ENCODE measurements around the gene NME1. TPM values are rescaled to one million over a fixed set of nuclear protein-coding genes. Genes with fewer than 3 reads are reported as not detected.
"Not testable (repeated sequence)": the region's sequence is repeated elsewhere in the genome, so short reads cannot be mapped to it uniquely, and the experiment has no call there.

NME1 gene
- total RNA-seq, 2 experiments from 2014 or later: 296 to 301 TPM

DNA sequence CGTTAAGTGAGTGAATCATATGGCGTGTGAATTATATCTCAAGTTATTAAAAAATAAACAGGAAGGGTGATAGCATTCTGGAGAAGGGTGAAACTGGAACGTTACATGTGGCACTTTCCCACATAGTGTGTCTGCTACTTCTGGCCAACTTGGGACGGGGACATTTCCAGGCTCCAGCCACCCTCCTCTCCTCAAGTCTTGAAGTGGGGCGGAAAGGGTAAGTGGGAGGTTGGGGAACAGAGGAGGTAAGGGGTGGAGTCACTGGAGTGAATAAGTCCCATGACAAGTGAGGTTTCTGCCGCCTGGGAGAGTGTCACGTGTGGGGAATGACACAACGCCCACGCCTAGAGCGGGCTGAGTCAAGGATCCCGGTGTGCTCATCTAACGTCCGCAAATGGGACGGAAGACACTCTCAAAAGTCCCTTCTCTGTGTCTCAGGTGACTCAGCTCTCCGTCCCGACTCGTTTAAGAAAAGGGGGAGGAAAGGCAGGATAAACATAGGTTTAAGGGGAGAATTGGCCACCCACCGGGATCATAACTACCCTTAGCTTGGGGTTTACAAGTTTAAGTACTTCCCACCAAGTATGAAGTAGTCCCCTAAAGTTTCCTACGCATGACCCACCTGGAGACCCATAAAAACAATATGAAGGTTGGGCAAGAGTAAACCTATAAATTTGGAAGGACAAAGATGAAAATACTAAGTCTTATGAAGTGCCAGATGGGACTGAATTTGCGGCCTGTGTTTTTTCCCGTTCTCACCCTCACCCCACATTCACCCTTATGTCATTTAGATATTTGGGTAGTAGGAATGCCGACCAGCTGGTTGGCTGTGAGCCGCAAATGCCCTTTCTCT lies 31.5 kb upstream of the NME1 start:
- CTCF ChIA-PET: interaction anchor here (1.5 to 3.2 kb wide), 4 partner anchors 9 to 339 kb away, joined by 4 to 22 read pairs (median 8); partner anchors contain the start of gene NME1
- peaks cover 38% of the 10 kb centered on the region for H3K4me1 Mint-ChIP-seq (ENCODE audit: low read depth)
- peak; percentile 40 for ATAC-seq

DNA sequence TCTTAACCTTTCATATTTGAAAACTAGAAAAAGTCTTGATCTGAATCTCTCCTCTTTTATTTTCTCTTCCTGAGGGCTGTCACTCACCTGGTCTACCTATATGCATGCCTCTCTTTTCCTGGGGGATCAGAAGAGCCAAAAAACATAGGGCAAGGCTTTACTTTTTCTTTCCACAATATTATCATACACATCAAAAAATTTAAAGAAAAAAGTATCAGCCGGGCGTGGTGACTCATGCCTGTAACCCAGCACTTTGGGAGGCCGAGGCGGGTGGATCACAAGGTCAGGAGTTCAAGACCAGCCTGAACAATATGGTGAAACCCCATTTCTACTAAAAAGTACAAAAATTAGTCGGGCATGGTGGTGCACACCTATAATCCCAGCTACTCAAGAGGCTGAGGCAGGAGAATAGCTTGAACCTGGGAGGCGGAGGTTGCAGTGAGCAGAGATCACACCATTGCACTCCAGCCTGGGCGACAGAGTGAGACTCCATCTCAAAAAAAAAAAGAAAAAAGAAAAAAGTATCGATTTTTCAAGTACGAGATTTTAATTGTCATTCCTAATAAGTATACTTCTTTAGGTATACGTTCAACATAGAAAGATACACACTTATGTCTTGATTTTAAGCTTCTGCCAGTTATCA lies 30.8 kb upstream of the NME1 start:
- ATAC-seq; H3K36me3 Mint-ChIP-seq (ENCODE audit: low read depth); CTCF ChIA-PET; H3K9me3 Mint-ChIP-seq; H3K27me3 Mint-ChIP-seq; intact Hi-C loops (cut with micrococcal nuclease): not testable (repeated sequence)
- DNase-seq: peak; percentile 34
- POLR2A ChIA-PET: interaction anchor here (0.7 to 4.3 kb wide), 3 partner anchors 30 to 92 kb away, joined by 3 to 28 read pairs (median 3); partner anchors contain the start of gene NME1
- Mint-ChIP-seq H3K4me3 (peak overlapping the region; percentile 27), H3K4me1 (ENCODE audit: low read depth) (peaks cover 30% of the 10 kb centered on the region), H3K27ac (peak overlapping the region; percentile 98)

More for the DNA sequence above, 31.5 kb upstream of the NME1 start:
- H3K36me3 Mint-ChIP-seq (ENCODE audit: low read depth): peaks cover 2% of the 10 kb centered on the region
- POLR2A ChIA-PET: interaction anchor here (0.7 to 4.3 kb wide), 5 partner anchors 9 to 91 kb away, joined by 3 to 28 read pairs (median 3); partner anchors contain the start of gene NME1
- H3K9me3 Mint-ChIP-seq: no peaks in the 10 kb centered on the region
- intact Hi-C loops (cut with micrococcal nuclease): no loop called here
- H3K27ac Mint-ChIP-seq: peak overlapping the region; percentile 98
- H3K4me3 Mint-ChIP-seq: peak overlapping the region; percentile 84
- no peaks in the 10 kb centered on the region for H3K27me3 Mint-ChIP-seq
- DNase-seq: peak; percentile 93
- TF ChIP-seq, protein P1, sequence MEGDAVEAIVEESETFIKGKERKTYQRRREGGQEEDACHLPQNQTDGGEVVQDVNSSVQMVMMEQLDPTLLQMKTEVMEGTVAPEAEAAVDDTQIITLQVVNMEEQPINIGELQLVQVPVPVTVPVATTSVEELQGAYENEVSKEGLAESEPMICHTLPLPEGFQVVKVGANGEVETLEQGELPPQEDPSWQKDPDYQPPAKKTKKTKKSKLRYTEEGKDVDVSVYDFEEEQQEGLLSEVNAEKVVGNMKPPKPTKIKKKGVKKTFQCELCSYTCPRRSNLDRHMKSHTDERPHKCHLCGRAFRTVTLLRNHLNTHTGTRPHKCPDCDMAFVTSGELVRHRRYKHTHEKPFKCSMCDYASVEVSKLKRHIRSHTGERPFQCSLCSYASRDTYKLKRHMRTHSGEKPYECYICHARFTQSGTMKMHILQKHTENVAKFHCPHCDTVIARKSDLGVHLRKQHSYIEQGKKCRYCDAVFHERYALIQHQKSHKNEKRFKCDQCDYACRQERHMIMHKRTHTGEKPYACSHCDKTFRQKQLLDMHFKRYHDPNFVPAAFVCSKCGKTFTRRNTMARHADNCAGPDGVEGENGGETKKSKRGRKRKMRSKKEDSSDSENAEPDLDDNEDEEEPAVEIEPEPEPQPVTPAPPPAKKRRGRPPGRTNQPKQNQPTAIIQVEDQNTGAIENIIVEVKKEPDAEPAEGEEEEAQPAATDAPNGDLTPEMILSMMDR (IDR thresholded peaks at IDR 0.05): no peak

DNA sequence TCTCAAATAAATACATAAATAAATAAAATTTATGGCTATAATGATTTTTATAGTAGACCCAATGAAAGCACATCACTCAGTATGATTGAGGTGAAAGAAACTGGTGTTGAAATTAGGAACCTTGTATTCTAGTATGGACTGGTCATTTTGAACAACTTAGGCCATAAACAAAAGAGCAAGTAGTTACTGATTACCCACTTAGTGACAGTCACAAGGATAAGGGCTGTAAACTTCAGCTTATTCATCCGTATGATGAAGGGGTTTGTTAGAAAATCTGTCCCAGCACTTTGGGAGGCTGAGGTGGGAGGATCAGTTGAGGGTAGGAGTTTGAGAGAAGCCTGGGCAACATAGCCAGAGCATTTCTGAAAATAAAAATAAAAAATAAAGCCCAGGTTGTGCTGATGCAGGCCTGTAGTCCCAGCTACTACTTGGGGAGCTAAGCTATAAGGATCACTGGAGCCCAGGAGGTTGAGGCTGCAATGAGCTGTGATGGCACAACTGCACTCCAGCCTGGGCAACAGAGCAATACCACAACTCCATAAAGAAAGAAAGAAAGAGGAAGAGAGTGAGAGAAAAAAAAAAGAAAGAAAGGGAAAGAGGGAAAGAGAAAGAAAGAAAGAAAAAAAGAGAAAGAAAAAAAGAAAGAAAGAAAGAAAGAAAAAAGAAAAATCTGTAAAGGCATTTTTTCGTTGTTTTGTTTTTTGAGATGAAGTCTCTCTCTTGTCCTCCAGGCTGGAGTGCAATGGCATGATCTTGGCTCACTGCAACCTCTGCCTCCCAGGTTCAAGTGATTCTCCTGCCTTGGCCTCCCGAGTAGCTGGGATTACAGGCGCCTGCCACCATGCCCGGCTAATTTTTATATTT lies 28.5 kb upstream of the NME1 start:
- no peak overlapping the region for H3K4me3 Mint-ChIP-seq
- DNase-seq (no peak), ATAC-seq (no peak)
- no peaks in the 10 kb centered on the region for H3K9me3 Mint-ChIP-seq
- no peaks in the 10 kb centered on the region for H3K36me3 Mint-ChIP-seq (ENCODE audit: low read depth)
- H3K4me1 Mint-ChIP-seq (ENCODE audit: low read depth): peaks cover 12% of the 10 kb centered on the region
- POLR2A ChIA-PET: no interaction called here
- TF ChIP-seq, protein P1 (IDR thresholded peaks at IDR 0.05): no peak
- CTCF ChIA-PET: interaction anchor here (0.8 to 1.4 kb wide), 2 partner anchors 29 to 124 kb away, joined by 3 to 5 read pairs; partner anchors contain the start of gene NME1
- H3K27me3 Mint-ChIP-seq: no peaks in the 10 kb centered on the region
- intact Hi-C loops (cut with micrococcal nuclease): no loop called here
- H3K27ac Mint-ChIP-seq: no peak overlapping the region

DNA sequence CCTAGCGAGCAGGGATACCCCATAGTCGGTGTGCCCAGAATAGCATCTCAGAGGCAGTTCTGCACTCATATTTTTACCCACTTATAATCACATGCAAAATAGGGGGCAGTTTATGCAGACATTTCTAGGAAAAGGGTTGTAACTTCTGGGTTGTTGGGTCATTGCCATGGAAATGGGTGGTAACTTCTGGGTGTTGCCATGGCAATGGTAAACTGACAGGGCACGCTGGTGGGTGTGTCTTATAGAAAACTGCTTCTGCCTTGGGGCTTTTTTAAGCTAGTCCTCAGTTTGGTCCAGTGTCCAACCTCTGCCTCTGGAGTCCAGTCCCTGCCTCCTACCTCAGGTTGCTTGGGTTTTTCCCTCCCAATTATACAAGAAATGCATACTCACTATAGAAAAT lies 25.3 kb upstream of the NME1 start:
- no peaks in the 10 kb centered on the region for H3K36me3 Mint-ChIP-seq (ENCODE audit: low read depth)
- POLR2A ChIA-PET: interaction anchor here (1.0 kb wide), 1 partner anchor 11 kb away, joined by 3 read pairs; no protein-coding TSS in a partner anchor
- DNase-seq (peak; percentile 44), ATAC-seq (peak; percentile 30)
- no peaks in the 10 kb centered on the region for H3K9me3 Mint-ChIP-seq
- no peaks in the 10 kb centered on the region for H3K27me3 Mint-ChIP-seq
- no peak overlapping the region for H3K27ac Mint-ChIP-seq
- intact Hi-C loops (cut with micrococcal nuclease): no loop called here
- no peak overlapping the region for H3K4me3 Mint-ChIP-seq
- CTCF ChIA-PET: no interaction called here
- H3K4me1 Mint-ChIP-seq (ENCODE audit: low read depth): peaks cover 4% of the 10 kb centered on the region
- TF ChIP-seq, protein P1 (IDR thresholded peaks at IDR 0.05): no peak

DNA sequence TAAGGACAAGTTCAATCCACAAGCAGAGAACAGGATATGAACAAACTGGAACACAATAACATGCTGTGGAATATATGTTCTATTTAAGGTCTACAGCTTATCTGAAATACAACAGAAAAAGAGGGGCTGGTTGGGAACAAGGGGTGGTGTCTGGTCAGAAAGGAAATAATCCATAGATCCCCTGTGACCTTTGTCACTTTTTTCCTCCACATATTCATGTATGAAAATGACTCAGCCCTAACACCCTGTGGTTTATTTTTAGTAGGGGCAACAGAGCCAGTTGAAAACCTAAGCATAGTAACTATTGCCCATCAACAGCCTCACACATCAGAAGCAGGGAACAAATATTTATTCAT lies 20.4 kb upstream of the NME1 start:
- CTCF ChIA-PET: interaction anchor here (1.6 kb wide), 1 partner anchor 32 kb away, joined by 5 read pairs; no protein-coding TSS in a partner anchor
- no peak overlapping the region for H3K4me3 Mint-ChIP-seq
- H3K9me3 Mint-ChIP-seq: peaks cover 1% of the 10 kb centered on the region
- POLR2A ChIA-PET: interaction anchor here (1.1 kb wide), 1 partner anchor 14 kb away, joined by 3 read pairs; no protein-coding TSS in a partner anchor
- TF ChIP-seq, protein P1 (IDR thresholded peaks at IDR 0.05): no peak
- peak; percentile 64 for ATAC-seq
- intact Hi-C loops (cut with micrococcal nuclease): no loop called here
- no peak overlapping the region for H3K27ac Mint-ChIP-seq
- peaks cover 8% of the 10 kb centered on the region for H3K4me1 Mint-ChIP-seq (ENCODE audit: low read depth)
- no peaks in the 10 kb centered on the region for H3K36me3 Mint-ChIP-seq (ENCODE audit: low read depth)
- H3K27me3 Mint-ChIP-seq: no peaks in the 10 kb centered on the region
- DNase-seq: no peak
